Measurements from ENCODE around the gene ZNF664.

- no peak for TF ChIP-seq CTCF (IDR thresholded peaks at IDR 0.05)
- no peak for TF ChIP-seq POLR2A (IDR thresholded peaks at IDR 0.05)
Observed at GRCh38 chr12:123936956-123937706, 35.9 kb upstream of the ZNF664 start.

All from lower leg skin (tissue), 3 donors.